A375 (cell line): ENCODE measurements around the gene PTH2R. TPM values are rescaled to one million over a fixed set of nuclear protein-coding genes. Genes with fewer than 3 reads are reported as not detected.

Experiments used
- total RNA-seq: library from RNA; depleted of rRNA; stranded (reverse); fragments of >200 nt; shearing (Covaris generic); gene quantifications from 2 replicates; pipeline ENCODE4 v1.2.3, GENCODE V29; 2014; rRNA removed

PTH2R gene
- total RNA-seq: 0.11 TPM in 1 of 2 replicates, not detected in the other

GRCh38 chr2:208406474-208407451, at the start of gene PTH2R:
Gene PTH2R (plus strand): TSS chr2:208406792. CDS start chr2:208407044, 252 bp downstream.

Other genes with a start within 250 kb of the PTH2R start
- gene CRYGA, start 243.2 kb upstream of the PTH2R start, total RNA-seq: not detected in 2 replicates
- gene C2orf80, start 216.8 kb upstream of the PTH2R start, total RNA-seq: not detected in 2 replicates
- gene IDH1, start 151.7 kb upstream of the PTH2R start, total RNA-seq: 45.0 and 45.1 TPM in 2 replicates
- 16.6 and 17.1 TPM in 2 replicates for gene PIKFYVE, start 140.5 kb upstream of the PTH2R start, total RNA-seq